Stimulated activated CD8-positive, alpha-beta memory T cell treated with anti-CD3 and anti-CD28 coated beads, Interleukin-7, amount 100 ng/mL, for 1 hour (primary cell): ENCODE measurements around the gene GYPE.
"Not testable (repeated sequence)": the region's sequence is repeated elsewhere in the genome, so short reads cannot be mapped to it uniquely, and the experiment has no call there.

ENCODE experiments used
- DNase-seq, 2 donors: peaks; one replicate each; pipeline ENCODE4 v3.0.0-alpha.2; 2020; ENCODE audit warnings: low read depth in 2 of 2

Gene GYPE

GRCh38 chr4:143870523-143871268, 34.7 kb downstream of the GYPE start:
- not testable (repeated sequence) for DNase-seq

GRCh38 chr4:143869925-143870324, 35.4 kb downstream of the GYPE start:
- DNase-seq, result not testable (repeated sequence)

GRCh38 chr4:143862716-143863115, 42.6 kb downstream of the GYPE start:
- not testable (repeated sequence) for DNase-seq

DNA sequence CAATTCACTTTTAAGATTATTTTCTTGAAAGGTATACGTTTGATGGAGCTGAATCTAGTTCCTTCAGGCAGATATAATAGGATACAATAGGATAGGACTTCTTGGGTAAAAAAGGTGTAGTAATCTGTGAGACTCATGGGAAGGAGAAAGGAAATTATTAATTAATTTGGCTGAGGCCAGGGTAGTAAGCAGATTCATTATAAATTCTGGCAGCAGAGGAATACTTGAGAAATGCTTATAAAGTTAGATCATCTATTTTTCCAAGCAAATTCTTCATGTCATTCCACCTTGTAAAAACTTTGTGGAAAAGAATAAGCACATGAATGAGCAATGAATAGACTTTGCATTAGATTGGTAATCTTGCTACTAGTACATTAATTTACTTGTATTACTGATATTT, 46.9 kb downstream of the GYPE start:
- DNase-seq, result no peak

DNA sequence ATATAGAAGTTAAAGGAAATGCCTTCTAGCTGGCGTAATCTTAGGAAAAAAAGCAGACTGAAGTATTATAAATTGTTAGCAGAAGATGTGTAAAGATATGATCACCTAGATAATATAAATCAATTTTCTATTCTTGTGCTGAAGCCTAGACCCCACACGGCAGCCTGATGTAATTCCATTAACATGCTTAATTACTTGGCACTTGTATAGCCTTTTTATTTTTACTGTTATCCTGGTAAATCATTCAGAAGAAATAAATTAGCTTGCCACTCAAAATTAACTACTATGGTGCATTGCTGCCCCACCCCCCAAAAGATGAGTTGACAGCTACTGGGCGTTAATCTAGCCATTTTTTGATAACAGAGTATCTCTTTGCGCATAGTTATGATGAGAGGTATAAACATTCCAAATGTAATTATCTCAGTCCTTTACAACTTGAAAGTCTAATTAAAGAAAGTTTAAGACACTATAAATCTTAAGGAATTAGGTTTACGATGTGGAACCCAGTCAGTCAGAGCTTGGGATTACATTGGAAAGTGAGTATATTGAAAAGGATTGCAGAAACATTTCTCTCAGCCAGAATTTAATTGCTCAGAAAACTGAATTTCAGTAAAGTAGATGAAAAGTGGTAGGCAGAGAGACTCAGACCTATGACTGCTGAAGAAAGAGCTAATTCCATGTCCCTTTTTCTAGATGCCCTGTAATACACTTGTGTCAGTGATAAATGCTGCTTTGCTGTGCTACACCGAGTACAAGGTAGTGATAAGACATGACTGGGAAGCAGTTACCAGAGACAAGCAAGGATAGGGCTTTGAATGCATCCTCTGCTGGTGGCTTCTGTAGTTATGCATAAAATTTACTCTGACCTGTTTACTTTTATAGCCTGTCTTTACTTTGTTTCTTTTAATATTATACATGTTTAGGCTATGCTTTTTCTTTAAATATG, 47.7 kb downstream of the GYPE start:
- DNase-seq, result not testable (repeated sequence)

- not testable (repeated sequence) for DNase-seq
Measured at GRCh38 chr4:143856017-143856557, 49.3 kb downstream of the GYPE start.

- not testable (repeated sequence) for DNase-seq
Measured at GRCh38 chr4:143854645-143855044, 50.7 kb downstream of the GYPE start.

DNA sequence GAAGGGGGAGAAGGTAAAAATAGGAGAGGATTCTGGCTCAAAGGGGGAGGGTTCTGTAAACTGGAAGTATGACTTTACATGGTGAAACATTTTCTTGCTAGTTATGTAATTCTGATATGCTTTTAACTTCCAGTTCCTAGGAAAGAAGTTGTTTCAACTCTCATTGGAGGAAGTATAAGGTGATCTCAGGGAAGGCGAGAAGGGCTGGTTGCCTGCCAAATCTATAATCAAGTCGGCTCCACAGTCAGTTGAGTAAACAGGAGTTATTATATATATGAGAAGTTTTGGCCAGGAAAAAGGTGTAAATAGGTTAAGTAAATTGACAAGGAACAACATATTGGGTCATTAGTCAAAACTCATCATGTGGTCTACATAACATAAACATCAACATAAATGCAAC, 56.1 kb downstream of the GYPE start:
- DNase-seq, result not testable (repeated sequence)

GRCh38 chr4:143843506-143843832, 61.9 kb downstream of the GYPE start:
- DNase-seq, result not testable (repeated sequence)

GRCh38 chr4:143842624-143843505, 62.5 kb downstream of the GYPE start:
- not testable (repeated sequence) for DNase-seq

GRCh38 chr4:143839413-143839812, 65.9 kb downstream of the GYPE start:
- not testable (repeated sequence) for DNase-seq

GRCh38 chr4:143834196-143834595, 71.2 kb downstream of the GYPE start:
- not testable (repeated sequence) for DNase-seq

- not testable (repeated sequence) for DNase-seq
Measured at GRCh38 chr4:143833676-143834075, 71.7 kb downstream of the GYPE start.

GRCh38 chr4:143830576-143830975, 74.8 kb downstream of the GYPE start:
- DNase-seq, result not testable (repeated sequence)

- DNase-seq, result not testable (repeated sequence)
Measured at GRCh38 chr4:143829239-143829620, 76.1 kb downstream of the GYPE start.
